Uterus (tissue), 2 donors: ENCODE results near the gene SRPRA.

Source experiments
- CTCF ChIP-seq, 4 experiments: fragments of 200-600 bp in 2 of 4; fragments of 450-650 bp in 2 of 4; sonication (generic) in 2 of 4; IDR thresholded peaks; one replicate each; pipeline ENCODE4 v1.5.1; 2016 to 2019; ENCODE audit warnings: antibody characterized with exemption in 4 of 4, mild to moderate bottlenecking in 2 of 4, moderate library complexity in 1 of 4
- POLR2A ChIP-seq, 2 donors: fragments of 450-650 bp; IDR thresholded peaks; one replicate each; pipeline ENCODE4 v1.6.1; 2016; ENCODE audit warnings: antibody characterized with exemption in 2 of 2, mild to moderate bottlenecking in 1 of 2, moderate library complexity in 1 of 2

DNA sequence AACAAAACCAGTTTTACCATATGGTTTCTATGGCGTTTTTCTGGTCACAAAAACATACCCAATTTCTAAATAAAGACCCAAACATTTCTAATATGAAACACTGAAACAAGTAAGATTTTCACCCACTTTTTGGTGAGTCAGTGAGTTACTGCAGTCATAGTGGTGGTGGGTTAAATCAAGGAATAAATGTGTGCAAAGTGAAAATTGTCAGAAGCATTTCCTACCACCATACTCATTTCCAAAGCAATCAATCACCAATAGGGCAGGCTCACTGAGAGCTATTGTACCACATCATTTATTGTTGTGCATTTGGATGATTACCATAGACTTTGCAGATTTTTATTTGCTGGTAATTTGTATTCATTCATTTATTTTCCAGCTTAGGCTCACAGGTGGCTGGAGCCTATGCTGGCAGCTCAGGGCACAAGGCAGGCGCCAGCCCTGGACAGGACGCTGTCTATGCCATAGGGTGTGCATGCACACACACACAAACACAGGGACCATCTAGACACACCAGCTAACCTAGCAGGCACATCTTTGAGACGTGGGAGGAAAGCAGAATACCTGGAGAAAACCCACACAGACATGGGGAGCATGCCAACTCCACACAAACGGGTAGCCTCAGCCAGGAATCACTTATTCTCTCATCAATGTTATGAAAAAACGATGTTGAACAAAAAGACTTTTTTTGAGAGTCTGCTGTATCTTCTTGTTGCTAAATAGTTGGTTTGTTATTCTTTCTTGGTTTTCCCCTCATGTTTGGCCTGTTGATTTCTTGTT, 52.0 kb downstream of the SRPRA start:
- no peak for TF ChIP-seq CTCF (IDR thresholded peaks at IDR 0.05)
- TF ChIP-seq POLR2A (IDR thresholded peaks at IDR 0.05): no peak
